Right ventricle myocardium superior (tissue), 1 donor: ENCODE data around the gene HOTAIR. TPM values are rescaled to one million over a fixed set of nuclear protein-coding genes. Genes with fewer than 3 reads are reported as not detected.

Source experiments
- ATAC-seq: fragments of 200-7000 bp; cut with Tn5 transposase; one replicate; pipeline ENCODE4 v1.9.1; 2020; ENCODE audit warnings: mild to moderate bottlenecking; ENCODE audit not compliant: poor library complexity
- DNase-seq: peaks from one replicate; pipeline ENCODE4 v3.0.0-alpha.2; 2020
- intact Hi-C: fragments of 100-400 bp; cut with DNase I; formaldehyde crosslinking; loops from one replicate; pipeline ENCODE4 v1.11.2; 2022
- long read RNA-seq: library from polyadenylated mRNA; unstranded; transcript quantifications from one replicate; pipeline ENCODE4 v2.0.0, GENCODE V29; 2021
- total RNA-seq: library from RNA; stranded (reverse); fragmentation: NEBNext Ultra II Directional; extraction: Animal tissue kit (Norgen Biotek cat#: 25700); gene quantifications from one replicate; pipeline ENCODE4 v1.2.1, GENCODE V29; 2021
- donor health status: DM: no; HTN: yes; CAD: no; lungs with severe emphysema.

HOTAIR gene
- total RNA-seq: not detected
- long read RNA-seq: 0 reads

- intact Hi-C loops: no loop called here
- DNase-seq: no peak
- no peak for ATAC-seq
These were observed at the start of gene HOTAIR for GRCh38 chr12:53974084-53975063. Gene HOTAIR (minus strand): TSS chr12:53974954.

DNA sequence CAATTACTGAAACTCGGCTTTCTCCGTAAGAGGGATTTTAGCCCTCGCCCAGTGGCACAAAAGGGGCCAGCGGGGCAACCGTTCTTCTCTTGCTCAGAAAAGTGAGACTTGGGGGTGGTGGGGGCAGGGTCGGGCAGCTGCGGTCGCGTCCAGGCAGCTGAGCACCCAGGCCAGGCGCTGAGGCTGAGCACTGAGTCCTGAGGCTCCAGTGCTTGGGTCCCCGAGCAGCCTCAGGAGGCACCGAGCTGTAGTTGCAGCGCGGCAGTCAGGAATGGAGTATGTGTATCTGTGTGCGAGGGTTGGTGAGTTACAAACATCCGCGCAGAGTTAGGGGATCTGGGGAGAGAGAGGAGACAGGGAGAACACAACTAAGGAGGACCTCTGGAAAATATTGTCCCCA lies 49.4 kb upstream of the HOTAIR start:
- DNase-seq (no peak), ATAC-seq (no peak)
- intact Hi-C loops: no loop called here

DNA sequence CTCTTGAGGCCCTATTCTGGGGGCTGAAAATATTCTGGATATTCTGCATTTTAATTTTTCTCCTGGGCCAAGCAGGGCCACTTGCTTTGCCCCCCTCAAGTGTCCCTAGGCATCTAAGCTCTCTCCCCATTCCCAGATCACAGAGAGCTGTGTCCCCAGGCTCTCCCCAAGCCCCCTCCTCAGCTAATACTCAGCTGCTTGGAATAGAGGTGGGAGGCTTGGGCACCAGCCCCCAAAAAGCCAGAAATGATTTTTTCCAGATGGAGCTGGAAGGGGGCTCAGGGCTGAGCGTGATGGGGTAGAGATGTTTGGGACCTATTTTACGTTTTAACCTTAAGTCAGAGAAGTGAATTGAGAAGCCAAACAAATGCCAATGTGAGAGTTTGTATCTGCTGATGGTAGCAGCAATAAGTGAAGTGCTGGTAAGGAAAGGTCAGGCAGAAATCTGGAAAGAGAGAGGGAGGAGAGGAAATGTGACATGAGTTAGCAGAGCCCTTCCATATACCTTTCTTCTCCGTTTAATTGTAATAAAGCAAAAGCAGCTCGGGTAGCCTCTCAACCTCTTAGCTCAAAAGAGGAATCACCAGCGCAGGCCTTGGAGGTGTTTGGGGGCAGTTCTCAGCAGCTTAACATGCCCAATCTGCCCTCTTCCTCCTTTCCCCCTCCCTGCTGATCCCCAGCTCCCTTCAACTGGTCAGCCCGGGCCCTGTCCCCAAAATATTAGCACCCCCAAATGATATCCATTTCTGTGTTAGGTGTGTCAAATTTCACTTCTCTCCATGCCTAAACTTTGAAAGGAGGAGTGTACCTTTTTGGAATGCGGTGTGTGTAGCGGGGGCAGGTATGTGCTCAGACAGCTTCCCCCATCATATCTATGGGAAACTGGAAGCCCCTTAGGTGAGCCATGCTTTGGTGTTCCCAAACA lies 48.5 kb upstream of the HOTAIR start:
- no peak for DNase-seq

DNA sequence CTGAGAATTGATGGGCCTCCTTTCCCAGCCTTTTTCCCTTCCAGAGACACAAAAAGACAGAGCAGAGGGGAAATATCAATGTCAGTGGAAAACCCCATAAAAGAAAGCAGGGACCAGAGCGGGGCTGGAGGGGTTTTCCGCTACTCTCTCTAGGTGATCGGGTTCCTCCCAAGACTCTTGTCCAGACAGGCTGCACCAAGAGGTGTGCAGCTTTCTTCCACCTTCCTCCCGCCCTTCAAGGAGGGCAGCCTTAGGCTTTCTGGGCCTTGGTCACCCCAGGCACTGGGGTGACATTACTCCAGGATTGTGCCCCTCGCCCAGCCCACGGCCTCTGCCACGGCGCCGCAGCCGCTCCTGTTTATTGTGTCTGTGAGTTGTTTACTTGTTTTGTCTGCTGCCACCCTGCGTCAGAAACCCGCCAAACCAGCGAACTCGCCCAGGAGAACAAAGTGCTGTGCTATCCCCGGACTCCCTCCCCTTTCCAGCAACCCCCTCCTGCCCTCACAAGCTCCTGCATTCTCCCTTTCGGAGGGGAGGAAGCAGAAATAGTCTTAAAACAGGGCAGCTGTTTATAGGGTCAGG lies 46.8 kb upstream of the HOTAIR start:
- ATAC-seq: no peak
- DNase-seq: no peak
- intact Hi-C loops: no loop called here

More for the DNA sequence above, 48.5 kb upstream of the HOTAIR start:
- ATAC-seq: no peak
- intact Hi-C loops: no loop called here

DNA sequence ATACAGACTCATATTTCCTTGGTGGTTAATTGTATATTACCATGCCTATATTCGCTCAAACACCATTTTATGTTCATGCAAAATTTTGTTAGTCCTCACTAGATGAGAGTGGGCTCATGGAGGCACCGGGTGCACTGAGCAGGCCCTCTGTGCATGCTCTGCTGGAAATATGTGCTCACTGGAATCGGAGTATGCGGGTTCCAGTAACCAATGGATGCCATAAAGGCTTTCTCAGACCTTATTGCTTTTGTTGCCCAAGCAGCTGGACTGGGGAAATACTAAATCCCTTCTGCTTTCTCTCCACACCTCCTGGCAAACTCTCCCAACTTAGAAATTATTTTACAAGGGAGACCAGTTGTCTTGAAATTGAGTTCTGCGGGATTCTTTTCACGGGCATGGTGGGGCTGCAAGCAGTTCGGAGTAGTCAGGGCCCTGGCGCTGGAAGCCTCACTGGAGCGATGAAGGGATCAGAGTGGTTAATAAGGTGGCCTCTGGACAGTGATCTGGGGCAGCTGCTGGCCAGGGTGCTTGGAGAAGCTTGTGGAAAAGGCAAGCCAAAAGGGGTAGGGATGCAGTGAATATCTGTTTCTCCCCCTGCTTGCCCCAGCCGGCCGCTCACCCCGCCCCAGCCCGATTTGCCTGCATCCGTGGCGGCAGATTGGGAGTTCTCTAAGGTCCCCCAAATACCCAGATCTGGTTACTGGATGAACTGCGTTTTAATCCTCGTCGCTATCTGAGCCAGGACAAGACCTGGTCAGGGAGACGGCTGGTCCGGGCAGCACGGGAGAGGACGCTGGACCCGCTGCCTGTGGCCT lies 46.0 kb upstream of the HOTAIR start:
- ATAC-seq: no peak
- no peak for DNase-seq
- intact Hi-C loops: no loop called here

- DNase-seq: no peak
- peak; percentile 83 for ATAC-seq
- intact Hi-C loops: no loop called here
These were observed 45.3 kb upstream of the HOTAIR start for GRCh38 chr12:54019924-54020590.

GRCh38 chr12:54019091-54019811 lies 44.5 kb upstream of the HOTAIR start:
- DNase-seq (no peak), ATAC-seq (no peak)
- intact Hi-C loops: no loop called here

- ATAC-seq (no peak), DNase-seq (no peak)
- intact Hi-C loops: no loop called here
These were observed 43.8 kb upstream of the HOTAIR start for GRCh38 chr12:54018468-54018984.

GRCh38 chr12:54017878-54018467 lies 43.2 kb upstream of the HOTAIR start:
- peak; percentile 90 for ATAC-seq
- peak; percentile 79 for DNase-seq
- intact Hi-C loops: no loop called here

GRCh38 chr12:54017027-54017788 lies 42.5 kb upstream of the HOTAIR start:
- ATAC-seq (peak; percentile 68), DNase-seq (no peak)
- intact Hi-C loops: no loop called here

- DNase-seq: no peak
- intact Hi-C loops: no loop called here
- no peak for ATAC-seq
These were observed 41.8 kb upstream of the HOTAIR start for GRCh38 chr12:54016478-54016964.

- DNase-seq: no peak
- intact Hi-C loops: no loop called here
- ATAC-seq: no peak
These were observed 41.3 kb upstream of the HOTAIR start for GRCh38 chr12:54016051-54016450.

GRCh38 chr12:54015018-54015931 lies 40.5 kb upstream of the HOTAIR start:
- intact Hi-C loops: no loop called here
- no peak for ATAC-seq
- DNase-seq: no peak

- DNase-seq (no peak), ATAC-seq (no peak)
- intact Hi-C loops: no loop called here
These were observed 39.7 kb upstream of the HOTAIR start for GRCh38 chr12:54014377-54015017.
